ENCODE results near the gene ADAM12. TPM values are rescaled to one million over a fixed set of nuclear protein-coding genes. Genes with fewer than 3 reads are reported as not detected.

ADAM12 gene
- polyA plus RNA-seq, 1 donor = 2.2 TPM

- DNase-seq = no peak
- 17% methylated on average over 1 of the region's 7 CpGs for WGBS (ENCODE audit: insufficient coverage, low lambda C conversion rate)
- H3K9me3 ChIP-seq (ENCODE audit: control insufficient read depth, low read depth, low read length) = peaks cover under 1% of the 10 kb centered on the region
- no peak overlapping the region for H3K4me3 ChIP-seq (ENCODE audit: low read length)
- H3K27ac ChIP-seq (ENCODE audit: low read length) = no peak overlapping the region
- no peaks in the 10 kb centered on the region for H3K36me3 ChIP-seq (ENCODE audit: control insufficient read depth, insufficient read depth, low read length)
- no peaks in the 10 kb centered on the region for H3K4me1 ChIP-seq (ENCODE audit: control insufficient read depth, insufficient read depth, low read length)
- no peaks in the 10 kb centered on the region for H3K27me3 ChIP-seq (ENCODE audit: control insufficient read depth, insufficient read depth, low read length)
These were observed 240.2 kb downstream of the ADAM12 start for GRCh38 chr10:126147866-126148587.

GRCh38 chr10:126146771-126147170 is 241.5 kb downstream of the ADAM12 start:
- H3K4me3 ChIP-seq (ENCODE audit: low read length) = no peak overlapping the region
- peaks cover 5% of the 10 kb centered on the region for H3K9me3 ChIP-seq (ENCODE audit: control insufficient read depth, low read depth, low read length)
- no peaks in the 10 kb centered on the region for H3K27me3 ChIP-seq (ENCODE audit: control insufficient read depth, insufficient read depth, low read length)
- no peak for DNase-seq
- H3K36me3 ChIP-seq (ENCODE audit: control insufficient read depth, insufficient read depth, low read length) = no peaks in the 10 kb centered on the region
- no peak overlapping the region for H3K27ac ChIP-seq (ENCODE audit: low read length)
- 80% methylated on average over 1 of the region's 6 CpGs for WGBS (ENCODE audit: insufficient coverage, low lambda C conversion rate)
- no peaks in the 10 kb centered on the region for H3K4me1 ChIP-seq (ENCODE audit: control insufficient read depth, insufficient read depth, low read length)

- DNase-seq = no peak
- Histone ChIP-seq H3K27me3 (ENCODE audit: control insufficient read depth, insufficient read depth, low read length) (no peaks in the 10 kb centered on the region), H3K4me3 (ENCODE audit: low read length) (no peak overlapping the region), H3K9me3 (ENCODE audit: control insufficient read depth, low read depth, low read length) (peaks cover 5% of the 10 kb centered on the region), H3K36me3 (ENCODE audit: control insufficient read depth, insufficient read depth, low read length) (no peaks in the 10 kb centered on the region), H3K4me1 (ENCODE audit: control insufficient read depth, insufficient read depth, low read length) (no peaks in the 10 kb centered on the region), H3K27ac (ENCODE audit: low read length) (no peak overlapping the region)
- no CpG with 5 or more reads among the region's 2 CpGs for WGBS (ENCODE audit: insufficient coverage, low lambda C conversion rate)
These were observed 245.2 kb downstream of the ADAM12 start for GRCh38 chr10:126143117-126143516.

GRCh38 chr10:126140746-126141273 is 247.5 kb downstream of the ADAM12 start:
- H3K27me3 ChIP-seq (ENCODE audit: control insufficient read depth, insufficient read depth, low read length) = no peaks in the 10 kb centered on the region
- DNase-seq = no peak
- H3K9me3 ChIP-seq (ENCODE audit: control insufficient read depth, low read depth, low read length) = peaks cover 5% of the 10 kb centered on the region
- no CpG with 5 or more reads among the region's 4 CpGs for WGBS (ENCODE audit: insufficient coverage, low lambda C conversion rate)
- no peaks in the 10 kb centered on the region for H3K36me3 ChIP-seq (ENCODE audit: control insufficient read depth, insufficient read depth, low read length)
- no peaks in the 10 kb centered on the region for H3K4me1 ChIP-seq (ENCODE audit: control insufficient read depth, insufficient read depth, low read length)
- no peak overlapping the region for H3K27ac ChIP-seq (ENCODE audit: low read length)
- H3K4me3 ChIP-seq (ENCODE audit: low read length) = no peak overlapping the region

GRCh38 chr10:126137562-126138221 is 250.6 kb downstream of the ADAM12 start:
- H3K9me3 ChIP-seq (ENCODE audit: control insufficient read depth, low read depth, low read length) = peaks cover under 1% of the 10 kb centered on the region
- 100% methylated on average over 2 of the region's 4 CpGs for WGBS (ENCODE audit: insufficient coverage, low lambda C conversion rate)
- H3K27ac ChIP-seq (ENCODE audit: low read length) = no peak overlapping the region
- no peak overlapping the region for H3K4me3 ChIP-seq (ENCODE audit: low read length)
- no peaks in the 10 kb centered on the region for H3K4me1 ChIP-seq (ENCODE audit: control insufficient read depth, insufficient read depth, low read length)
- DNase-seq = no peak
- H3K27me3 ChIP-seq (ENCODE audit: control insufficient read depth, insufficient read depth, low read length) = no peaks in the 10 kb centered on the region
- no peaks in the 10 kb centered on the region for H3K36me3 ChIP-seq (ENCODE audit: control insufficient read depth, insufficient read depth, low read length)

GRCh38 chr10:126135941-126136595 is 252.2 kb downstream of the ADAM12 start:
- H3K27me3 ChIP-seq (ENCODE audit: control insufficient read depth, insufficient read depth, low read length) = no peaks in the 10 kb centered on the region
- 46% methylated on average over 2 of the region's 8 CpGs for WGBS (ENCODE audit: insufficient coverage, low lambda C conversion rate)
- H3K4me1 ChIP-seq (ENCODE audit: control insufficient read depth, insufficient read depth, low read length) = no peaks in the 10 kb centered on the region
- H3K27ac ChIP-seq (ENCODE audit: low read length) = no peak overlapping the region
- no peak overlapping the region for H3K4me3 ChIP-seq (ENCODE audit: low read length)
- no peaks in the 10 kb centered on the region for H3K36me3 ChIP-seq (ENCODE audit: control insufficient read depth, insufficient read depth, low read length)
- H3K9me3 ChIP-seq (ENCODE audit: control insufficient read depth, low read depth, low read length) = no peaks in the 10 kb centered on the region
- no peak for DNase-seq

- no peaks in the 10 kb centered on the region for H3K4me1 ChIP-seq (ENCODE audit: control insufficient read depth, insufficient read depth, low read length)
- WGBS (ENCODE audit: insufficient coverage, low lambda C conversion rate) = no CpG with 5 or more reads among the region's 4 CpGs
- H3K4me3 ChIP-seq (ENCODE audit: low read length) = no peak overlapping the region
- no peak overlapping the region for H3K27ac ChIP-seq (ENCODE audit: low read length)
- no peaks in the 10 kb centered on the region for H3K36me3 ChIP-seq (ENCODE audit: control insufficient read depth, insufficient read depth, low read length)
- no peak for DNase-seq
- H3K9me3 ChIP-seq (ENCODE audit: control insufficient read depth, low read depth, low read length) = no peaks in the 10 kb centered on the region
- no peaks in the 10 kb centered on the region for H3K27me3 ChIP-seq (ENCODE audit: control insufficient read depth, insufficient read depth, low read length)
These were observed 253.1 kb downstream of the ADAM12 start for GRCh38 chr10:126135177-126135576.

GRCh38 chr10:126133906-126134656 is 254.2 kb downstream of the ADAM12 start:
- H3K27me3 ChIP-seq (ENCODE audit: control insufficient read depth, insufficient read depth, low read length) = no peaks in the 10 kb centered on the region
- H3K9me3 ChIP-seq (ENCODE audit: control insufficient read depth, low read depth, low read length) = no peaks in the 10 kb centered on the region
- H3K4me3 ChIP-seq (ENCODE audit: low read length) = no peak overlapping the region
- 25% methylated on average over 2 of the region's 6 CpGs for WGBS (ENCODE audit: insufficient coverage, low lambda C conversion rate)
- H3K4me1 ChIP-seq (ENCODE audit: control insufficient read depth, insufficient read depth, low read length) = no peaks in the 10 kb centered on the region
- H3K36me3 ChIP-seq (ENCODE audit: control insufficient read depth, insufficient read depth, low read length) = no peaks in the 10 kb centered on the region
- no peak overlapping the region for H3K27ac ChIP-seq (ENCODE audit: low read length)
- DNase-seq = no peak

GRCh38 chr10:126133082-126133620 is 255.1 kb downstream of the ADAM12 start:
- Histone ChIP-seq H3K36me3 (ENCODE audit: control insufficient read depth, insufficient read depth, low read length) (no peaks in the 10 kb centered on the region), H3K27me3 (ENCODE audit: control insufficient read depth, insufficient read depth, low read length) (no peaks in the 10 kb centered on the region), H3K9me3 (ENCODE audit: control insufficient read depth, low read depth, low read length) (no peaks in the 10 kb centered on the region), H3K4me3 (ENCODE audit: low read length) (no peak overlapping the region), H3K4me1 (ENCODE audit: control insufficient read depth, insufficient read depth, low read length) (no peaks in the 10 kb centered on the region), H3K27ac (ENCODE audit: low read length) (no peak overlapping the region)
- no peak for DNase-seq
- WGBS (ENCODE audit: insufficient coverage, low lambda C conversion rate) = no CpG with 5 or more reads among the region's 9 CpGs

- Histone ChIP-seq H3K4me1 (ENCODE audit: control insufficient read depth, insufficient read depth, low read length) (no peaks in the 10 kb centered on the region), H3K27ac (ENCODE audit: low read length) (no peak overlapping the region), H3K27me3 (ENCODE audit: control insufficient read depth, insufficient read depth, low read length) (no peaks in the 10 kb centered on the region), H3K9me3 (ENCODE audit: control insufficient read depth, low read depth, low read length) (no peaks in the 10 kb centered on the region), H3K4me3 (ENCODE audit: low read length) (no peak overlapping the region), H3K36me3 (ENCODE audit: control insufficient read depth, insufficient read depth, low read length) (no peaks in the 10 kb centered on the region)
- whole genome bisulfite sequencing (ENCODE audit: insufficient coverage, low lambda C conversion rate) = no CpG with 5 or more reads among the region's 4 CpGs
- peak in 1 of 2 donors; percentile 16 for DNase-seq
These were observed 256.9 kb downstream of the ADAM12 start for GRCh38 chr10:126131341-126131740.
